Ovary (tissue), 3 donors: ENCODE measurements around the gene RYR3.

ENCODE experiments used
- POLR2A ChIP-seq: fragments of 450-650 bp; IDR thresholded peaks from one replicate; pipeline ENCODE4 v1.6.1; 2017; ENCODE audit warnings: antibody characterized with exemption, mild to moderate bottlenecking, moderate library complexity
- TF ChIP-seq, protein P1 (sequence below), 3 donors: fragments of 450-650 bp in 2 of 3; fragments of 200-600 bp in 1 of 3; IDR thresholded peaks; one replicate each; pipeline versions ENCODE4 v1.5.1 to v1.8.0; 2016 to 2022; ENCODE audit warnings: antibody characterized with exemption in 3 of 3, mild to moderate bottlenecking in 1 of 3
- donor health status: DM: no; HTN: no; CAD: no.

DNA sequence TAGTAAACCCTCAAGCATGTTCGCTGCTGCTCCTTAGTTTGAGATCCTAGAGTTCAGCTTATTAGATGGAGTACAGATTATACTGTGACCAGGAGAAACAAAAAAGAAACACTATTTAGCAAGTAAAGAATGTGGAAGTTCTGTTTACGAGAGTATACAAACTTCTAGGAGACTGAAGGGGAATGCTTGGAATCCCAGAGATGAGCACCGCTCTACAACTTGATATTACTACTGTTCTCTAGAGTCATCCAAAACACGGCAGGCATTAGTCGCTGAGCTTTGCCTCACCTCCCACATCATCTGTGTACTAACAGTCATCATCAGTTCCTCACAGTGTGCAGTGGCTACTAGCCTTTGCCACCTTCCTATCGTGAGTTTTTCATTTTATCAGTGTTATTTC is 536.1 kb downstream of the RYR3 start:
- no peak for TF ChIP-seq POLR2A
- TF ChIP-seq, protein P1, sequence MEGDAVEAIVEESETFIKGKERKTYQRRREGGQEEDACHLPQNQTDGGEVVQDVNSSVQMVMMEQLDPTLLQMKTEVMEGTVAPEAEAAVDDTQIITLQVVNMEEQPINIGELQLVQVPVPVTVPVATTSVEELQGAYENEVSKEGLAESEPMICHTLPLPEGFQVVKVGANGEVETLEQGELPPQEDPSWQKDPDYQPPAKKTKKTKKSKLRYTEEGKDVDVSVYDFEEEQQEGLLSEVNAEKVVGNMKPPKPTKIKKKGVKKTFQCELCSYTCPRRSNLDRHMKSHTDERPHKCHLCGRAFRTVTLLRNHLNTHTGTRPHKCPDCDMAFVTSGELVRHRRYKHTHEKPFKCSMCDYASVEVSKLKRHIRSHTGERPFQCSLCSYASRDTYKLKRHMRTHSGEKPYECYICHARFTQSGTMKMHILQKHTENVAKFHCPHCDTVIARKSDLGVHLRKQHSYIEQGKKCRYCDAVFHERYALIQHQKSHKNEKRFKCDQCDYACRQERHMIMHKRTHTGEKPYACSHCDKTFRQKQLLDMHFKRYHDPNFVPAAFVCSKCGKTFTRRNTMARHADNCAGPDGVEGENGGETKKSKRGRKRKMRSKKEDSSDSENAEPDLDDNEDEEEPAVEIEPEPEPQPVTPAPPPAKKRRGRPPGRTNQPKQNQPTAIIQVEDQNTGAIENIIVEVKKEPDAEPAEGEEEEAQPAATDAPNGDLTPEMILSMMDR (IDR thresholded peaks at IDR 0.05) = no peak
